ENCODE results near the gene THBS1.
A peak's percentile ranks its signal among the peaks of the same experiment; 100 is the strongest.

THBS1 gene

DNA sequence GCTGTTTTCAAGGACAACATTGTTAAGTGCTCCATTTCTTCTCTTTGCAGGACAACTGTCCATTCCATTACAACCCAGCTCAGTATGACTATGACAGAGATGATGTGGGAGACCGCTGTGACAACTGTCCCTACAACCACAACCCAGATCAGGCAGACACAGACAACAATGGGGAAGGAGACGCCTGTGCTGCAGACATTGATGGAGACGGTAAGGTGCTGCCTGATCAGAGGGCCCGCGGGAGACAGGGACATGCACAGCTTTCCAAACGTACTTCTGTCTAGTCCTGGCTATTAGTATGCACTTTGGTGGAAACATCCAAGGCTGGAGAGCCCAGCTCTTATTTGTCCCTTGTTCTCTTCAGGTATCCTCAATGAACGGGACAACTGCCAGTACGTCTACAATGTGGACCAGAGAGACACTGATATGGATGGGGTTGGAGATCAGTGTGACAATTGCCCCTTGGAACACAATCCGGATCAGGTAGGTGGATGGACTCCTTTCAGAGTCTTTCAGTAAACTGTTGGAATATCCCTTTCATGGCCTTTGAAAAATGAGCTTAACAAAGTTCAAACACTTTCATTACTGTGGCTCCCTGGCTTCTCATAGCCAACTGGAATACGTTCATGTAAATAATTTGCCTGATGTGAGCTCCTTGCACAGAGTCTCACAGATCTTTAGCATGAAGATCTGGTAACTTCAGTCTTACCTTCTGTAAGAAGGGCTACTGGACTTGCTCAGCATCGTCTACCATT lies 10.4 kb downstream of the THBS1 start:
- H3K36me3 ChIP-seq (ENCODE audit: insufficient read depth, low read length) = peaks cover 100% of the 10 kb centered on the region
- peak overlapping the region; percentile 82 for H3K4me2 ChIP-seq (ENCODE audit: low read length)
- no peaks in the 10 kb centered on the region for H3K9me3 ChIP-seq (replicated peaks; ENCODE audit: low read length)
- H3K27me3 ChIP-seq (ENCODE audit: control insufficient read depth, insufficient read depth, low read length) = no peaks in the 10 kb centered on the region
- peaks cover 32% of the 10 kb centered on the region for H3K4me1 ChIP-seq (ENCODE audit: control insufficient read depth, insufficient read depth, low read length)
- peak overlapping the region; percentile 50 for H3K4me3 ChIP-seq (ENCODE audit: low read length)
- H3K9ac ChIP-seq (ENCODE audit: low read depth, low read length) = peak overlapping the region; percentile 43

DNA sequence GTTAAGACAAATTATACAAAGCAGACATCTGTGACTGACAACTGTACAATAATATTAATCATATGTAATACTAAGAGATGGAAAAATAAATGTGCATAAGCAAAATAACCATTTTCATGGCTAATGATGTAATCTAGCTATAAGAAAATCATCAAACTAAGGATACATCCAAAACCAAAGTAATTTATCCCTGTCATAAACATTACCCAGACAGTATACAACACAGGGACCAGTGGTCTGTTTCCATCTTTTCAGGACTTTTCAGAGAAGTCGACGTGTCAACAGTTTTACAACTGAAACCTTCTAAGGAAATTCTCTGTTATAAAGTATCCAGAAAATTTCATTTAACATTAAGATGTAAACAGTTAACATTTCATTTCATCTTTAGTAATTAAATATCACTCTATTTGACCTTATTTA lies 11.0 kb downstream of the THBS1 start:
- Histone ChIP-seq H3K36me3 (ENCODE audit: insufficient read depth, low read length) (peaks cover 100% of the 10 kb centered on the region), H3K9me3 (replicated peaks; ENCODE audit: low read length) (no peaks in the 10 kb centered on the region), H3K4me2 (ENCODE audit: low read length) (peak overlapping the region; percentile 82), H3K27me3 (ENCODE audit: control insufficient read depth, insufficient read depth, low read length) (no peaks in the 10 kb centered on the region), H3K4me1 (ENCODE audit: control insufficient read depth, insufficient read depth, low read length) (peaks cover 32% of the 10 kb centered on the region), H3K4me3 (ENCODE audit: low read length) (peak overlapping the region; percentile 50), H3K9ac (ENCODE audit: low read depth, low read length) (peak overlapping the region; percentile 43)

DNA sequence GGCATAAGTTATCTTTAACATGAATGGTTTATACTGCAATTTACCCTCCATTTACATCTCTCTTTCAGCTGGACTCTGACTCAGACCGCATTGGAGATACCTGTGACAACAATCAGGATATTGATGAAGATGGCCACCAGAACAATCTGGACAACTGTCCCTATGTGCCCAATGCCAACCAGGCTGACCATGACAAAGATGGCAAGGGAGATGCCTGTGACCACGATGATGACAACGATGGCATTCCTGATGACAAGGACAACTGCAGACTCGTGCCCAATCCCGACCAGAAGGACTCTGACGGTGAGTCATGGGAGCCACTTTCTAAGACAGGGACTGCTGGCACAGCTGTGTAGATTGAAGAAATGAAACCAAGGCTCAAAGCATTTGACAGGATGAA lies 11.6 kb downstream of the THBS1 start:
- Histone ChIP-seq H3K4me2 (ENCODE audit: low read length) (peak overlapping the region; percentile 23), H3K9ac (ENCODE audit: low read depth, low read length) (no peak overlapping the region), H3K36me3 (ENCODE audit: insufficient read depth, low read length) (peaks cover 99% of the 10 kb centered on the region)

DNA sequence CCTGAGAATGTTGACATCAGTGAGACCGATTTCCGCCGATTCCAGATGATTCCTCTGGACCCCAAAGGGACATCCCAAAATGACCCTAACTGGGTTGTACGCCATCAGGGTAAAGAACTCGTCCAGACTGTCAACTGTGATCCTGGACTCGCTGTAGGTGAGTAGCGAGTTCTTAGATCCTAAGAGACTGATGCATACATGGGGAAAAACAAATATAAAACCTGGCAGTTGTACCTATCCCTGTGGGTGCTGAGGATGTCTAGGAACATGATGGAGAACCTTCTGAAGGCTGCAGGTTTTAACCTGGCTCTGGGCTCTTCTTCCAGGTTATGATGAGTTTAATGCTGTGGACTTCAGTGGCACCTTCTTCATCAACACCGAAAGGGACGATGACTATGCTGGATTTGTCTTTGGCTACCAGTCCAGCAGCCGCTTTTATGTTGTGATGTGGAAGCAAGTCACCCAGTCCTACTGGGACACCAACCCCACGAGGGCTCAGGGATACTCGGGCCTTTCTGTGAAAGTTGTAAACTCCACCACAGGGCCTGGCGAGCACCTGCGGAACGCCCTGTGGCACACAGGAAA lies 12.3 kb downstream of the THBS1 start:
- H3K4me1 ChIP-seq (ENCODE audit: control insufficient read depth, insufficient read depth, low read length) = peaks cover 27% of the 10 kb centered on the region
- no peak overlapping the region for H3K9ac ChIP-seq (ENCODE audit: low read depth, low read length)
- H3K36me3 ChIP-seq (ENCODE audit: insufficient read depth, low read length) = peaks cover 92% of the 10 kb centered on the region
- H3K4me2 ChIP-seq (ENCODE audit: low read length) = peak overlapping the region; percentile 23
- no peaks in the 10 kb centered on the region for H3K9me3 ChIP-seq (replicated peaks; ENCODE audit: low read length)
- H3K4me3 ChIP-seq (ENCODE audit: low read length) = peak overlapping the region; percentile 26
- H3K27me3 ChIP-seq (ENCODE audit: control insufficient read depth, insufficient read depth, low read length) = no peaks in the 10 kb centered on the region

More for the DNA sequence above, 11.6 kb downstream of the THBS1 start:
- no peaks in the 10 kb centered on the region for H3K9me3 ChIP-seq (replicated peaks; ENCODE audit: low read length)
- peak overlapping the region; percentile 26 for H3K4me3 ChIP-seq (ENCODE audit: low read length)
- H3K27me3 ChIP-seq (ENCODE audit: control insufficient read depth, insufficient read depth, low read length) = no peaks in the 10 kb centered on the region
- peaks cover 32% of the 10 kb centered on the region for H3K4me1 ChIP-seq (ENCODE audit: control insufficient read depth, insufficient read depth, low read length)

DNA sequence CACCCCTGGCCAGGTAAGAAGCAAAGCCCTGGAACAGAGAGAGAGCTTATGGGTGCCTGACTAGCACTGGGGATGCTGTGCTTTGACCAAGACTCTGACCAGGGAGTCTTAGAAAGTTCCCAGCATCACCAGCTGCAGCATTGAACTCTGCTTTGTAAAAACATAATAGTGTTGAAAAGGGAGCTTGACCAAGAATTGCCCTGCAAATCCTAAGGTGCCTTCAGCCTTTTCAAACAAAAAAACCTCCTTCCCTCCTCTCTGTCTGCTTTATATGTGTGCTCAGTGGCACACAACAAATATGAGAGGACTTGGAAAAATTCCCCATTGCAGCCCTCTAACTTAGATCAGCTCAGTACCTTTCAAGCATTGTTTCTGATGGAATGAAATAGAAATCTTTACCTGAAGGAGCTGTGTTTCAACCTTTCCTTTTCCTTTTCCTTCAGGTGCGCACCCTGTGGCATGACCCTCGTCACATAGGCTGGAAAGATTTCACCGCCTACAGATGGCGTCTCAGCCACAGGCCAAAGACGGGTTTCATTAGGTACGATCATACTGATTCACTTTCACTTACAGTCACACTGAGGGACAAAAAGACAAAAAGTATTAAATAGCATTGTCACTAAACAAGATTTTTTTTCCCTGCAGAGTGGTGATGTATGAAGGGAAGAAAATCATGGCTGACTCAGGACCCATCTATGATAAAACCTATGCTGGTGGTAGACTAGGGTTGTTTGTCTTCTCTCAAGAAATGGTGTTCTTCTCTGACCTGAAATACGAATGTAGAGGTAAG lies 13.0 kb downstream of the THBS1 start:
- peaks cover 86% of the 10 kb centered on the region for H3K36me3 ChIP-seq (ENCODE audit: insufficient read depth, low read length)

DNA sequence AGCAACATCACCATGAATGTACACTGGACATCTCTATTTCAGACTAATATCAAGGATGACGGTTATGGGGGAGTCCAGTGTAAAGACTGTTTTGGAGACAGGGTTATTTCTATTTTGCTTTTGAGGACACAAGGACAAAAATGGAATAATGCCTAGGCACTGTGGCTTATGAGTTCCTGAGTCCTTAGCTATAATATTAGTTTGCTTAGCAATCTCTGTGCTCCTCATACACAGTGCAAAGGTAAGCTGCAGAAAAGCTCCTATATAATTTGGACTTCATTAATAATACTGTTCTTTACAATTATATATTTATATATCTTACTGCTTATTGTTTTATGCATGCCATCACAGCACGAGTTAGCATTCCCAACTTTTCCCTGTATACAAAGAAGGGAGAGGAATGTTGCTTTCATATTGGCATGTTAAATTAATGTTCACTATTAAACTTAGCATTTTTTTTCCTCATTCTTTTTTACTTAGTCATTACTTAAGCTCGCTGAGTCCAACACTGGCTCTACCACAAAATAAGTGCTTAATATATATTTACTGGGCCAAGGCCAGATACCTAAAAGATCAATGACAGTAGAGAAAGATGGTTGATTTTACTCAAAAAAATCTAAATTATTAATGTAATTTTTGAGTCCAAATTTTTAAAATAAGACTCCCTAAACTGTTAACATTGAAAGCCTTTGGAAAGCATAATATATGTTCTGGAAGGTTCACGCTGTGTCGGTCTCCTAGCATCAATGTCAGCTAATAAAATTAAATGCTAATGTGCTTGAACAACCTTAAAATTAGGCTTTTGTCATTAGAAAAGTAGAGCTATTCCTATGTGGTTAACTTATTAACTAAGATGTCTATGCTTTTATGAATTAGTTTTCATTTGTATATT lies 13.8 kb downstream of the THBS1 start:
- Histone ChIP-seq H3K9me3 (replicated peaks; ENCODE audit: low read length) (no peaks in the 10 kb centered on the region), H3K4me2 (ENCODE audit: low read length) (peak overlapping the region; percentile 23), H3K4me3 (ENCODE audit: low read length) (peak overlapping the region; percentile 17), H3K4me1 (ENCODE audit: control insufficient read depth, insufficient read depth, low read length) (peaks cover 28% of the 10 kb centered on the region), H3K27me3 (ENCODE audit: control insufficient read depth, insufficient read depth, low read length) (no peaks in the 10 kb centered on the region), H3K9ac (ENCODE audit: low read depth, low read length) (peak overlapping the region; percentile 26), H3K36me3 (ENCODE audit: insufficient read depth, low read length) (peaks cover 77% of the 10 kb centered on the region)

More for the DNA sequence above, 13.0 kb downstream of the THBS1 start:
- Histone ChIP-seq H3K4me3 (ENCODE audit: low read length) (peak overlapping the region; percentile 26), H3K4me2 (ENCODE audit: low read length) (peak overlapping the region; percentile 23), H3K9ac (ENCODE audit: low read depth, low read length) (no peak overlapping the region), H3K9me3 (replicated peaks; ENCODE audit: low read length) (no peaks in the 10 kb centered on the region), H3K4me1 (ENCODE audit: control insufficient read depth, insufficient read depth, low read length) (peaks cover 26% of the 10 kb centered on the region), H3K27me3 (ENCODE audit: control insufficient read depth, insufficient read depth, low read length) (no peaks in the 10 kb centered on the region)

DNA sequence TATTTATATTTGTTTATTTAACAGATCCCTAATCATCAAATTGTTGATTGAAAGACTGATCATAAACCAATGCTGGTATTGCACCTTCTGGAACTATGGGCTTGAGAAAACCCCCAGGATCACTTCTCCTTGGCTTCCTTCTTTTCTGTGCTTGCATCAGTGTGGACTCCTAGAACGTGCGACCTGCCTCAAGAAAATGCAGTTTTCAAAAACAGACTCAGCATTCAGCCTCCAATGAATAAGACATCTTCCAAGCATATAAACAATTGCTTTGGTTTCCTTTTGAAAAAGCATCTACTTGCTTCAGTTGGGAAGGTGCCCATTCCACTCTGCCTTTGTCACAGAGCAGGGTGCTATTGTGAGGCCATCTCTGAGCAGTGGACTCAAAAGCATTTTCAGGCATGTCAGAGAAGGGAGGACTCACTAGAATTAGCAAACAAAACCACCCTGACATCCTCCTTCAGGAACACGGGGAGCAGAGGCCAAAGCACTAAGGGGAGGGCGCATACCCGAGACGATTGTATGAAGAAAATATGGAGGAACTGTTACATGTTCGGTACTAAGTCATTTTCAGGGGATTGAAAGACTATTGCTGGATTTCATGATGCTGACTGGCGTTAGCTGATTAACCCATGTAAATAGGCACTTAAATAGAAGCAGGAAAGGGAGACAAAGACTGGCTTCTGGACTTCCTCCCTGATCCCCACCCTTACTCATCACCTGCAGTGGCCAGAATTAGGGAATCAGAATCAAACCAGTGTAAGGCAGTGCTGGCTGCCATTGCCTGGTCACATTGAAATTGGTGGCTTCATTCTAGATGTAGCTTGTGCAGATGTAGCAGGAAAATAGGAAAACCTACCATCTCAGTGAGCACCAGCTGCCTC lies 14.7 kb downstream of the THBS1 start:
- H3K27me3 ChIP-seq (ENCODE audit: control insufficient read depth, insufficient read depth, low read length) = no peaks in the 10 kb centered on the region
- peak overlapping the region; percentile 23 for H3K4me2 ChIP-seq (ENCODE audit: low read length)
- peak overlapping the region; percentile 26 for H3K9ac ChIP-seq (ENCODE audit: low read depth, low read length)
- H3K4me1 ChIP-seq (ENCODE audit: control insufficient read depth, insufficient read depth, low read length) = peaks cover 33% of the 10 kb centered on the region
- peaks cover 68% of the 10 kb centered on the region for H3K36me3 ChIP-seq (ENCODE audit: insufficient read depth, low read length)
- peak overlapping the region; percentile 41 for H3K4me3 ChIP-seq (ENCODE audit: low read length)
- H3K9me3 ChIP-seq (replicated peaks; ENCODE audit: low read length) = no peaks in the 10 kb centered on the region

DNA sequence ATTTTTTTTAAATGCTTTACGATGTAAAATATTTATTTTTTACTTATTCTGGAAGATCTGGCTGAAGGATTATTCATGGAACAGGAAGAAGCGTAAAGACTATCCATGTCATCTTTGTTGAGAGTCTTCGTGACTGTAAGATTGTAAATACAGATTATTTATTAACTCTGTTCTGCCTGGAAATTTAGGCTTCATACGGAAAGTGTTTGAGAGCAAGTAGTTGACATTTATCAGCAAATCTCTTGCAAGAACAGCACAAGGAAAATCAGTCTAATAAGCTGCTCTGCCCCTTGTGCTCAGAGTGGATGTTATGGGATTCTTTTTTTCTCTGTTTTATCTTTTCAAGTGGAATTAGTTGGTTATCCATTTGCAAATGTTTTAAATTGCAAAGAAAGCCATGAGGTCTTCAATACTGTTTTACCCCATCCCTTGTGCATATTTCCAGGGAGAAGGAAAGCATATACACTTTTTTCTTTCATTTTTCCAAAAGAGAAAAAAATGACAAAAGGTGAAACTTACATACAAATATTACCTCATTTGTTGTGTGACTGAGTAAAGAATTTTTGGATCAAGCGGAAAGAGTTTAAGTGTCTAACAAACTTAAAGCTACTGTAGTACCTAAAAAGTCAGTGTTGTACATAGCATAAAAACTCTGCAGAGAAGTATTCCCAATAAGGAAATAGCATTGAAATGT lies 15.6 kb downstream of the THBS1 start:
- H3K9ac ChIP-seq (ENCODE audit: low read depth, low read length) = no peak overlapping the region
- H3K4me2 ChIP-seq (ENCODE audit: low read length) = peak overlapping the region; percentile 23
- peaks cover 27% of the 10 kb centered on the region for H3K4me1 ChIP-seq (ENCODE audit: control insufficient read depth, insufficient read depth, low read length)
- peaks cover 59% of the 10 kb centered on the region for H3K36me3 ChIP-seq (ENCODE audit: insufficient read depth, low read length)
- H3K4me3 ChIP-seq (ENCODE audit: low read length) = no peak overlapping the region
- no peaks in the 10 kb centered on the region for H3K27me3 ChIP-seq (ENCODE audit: control insufficient read depth, insufficient read depth, low read length)
- H3K9me3 ChIP-seq (replicated peaks; ENCODE audit: low read length) = no peaks in the 10 kb centered on the region

DNA sequence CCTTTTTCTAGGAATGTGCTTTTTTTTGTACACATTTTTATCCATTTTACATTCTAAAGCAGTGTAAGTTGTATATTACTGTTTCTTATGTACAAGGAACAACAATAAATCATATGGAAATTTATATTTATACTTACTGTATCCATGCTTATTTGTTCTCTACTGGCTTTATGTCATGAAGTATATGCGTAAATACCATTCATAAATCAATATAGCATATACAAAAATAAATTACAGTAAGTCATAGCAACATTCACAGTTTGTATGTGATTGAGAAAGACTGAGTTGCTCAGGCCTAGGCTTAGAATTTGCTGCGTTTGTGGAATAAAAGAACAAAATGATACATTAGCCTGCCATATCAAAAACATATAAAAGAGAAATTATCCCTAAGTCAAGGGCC lies 16.5 kb downstream of the THBS1 start:
- Histone ChIP-seq H3K4me2 (ENCODE audit: low read length) (no peak overlapping the region), H3K27me3 (ENCODE audit: control insufficient read depth, insufficient read depth, low read length) (no peaks in the 10 kb centered on the region), H3K9ac (ENCODE audit: low read depth, low read length) (no peak overlapping the region), H3K4me3 (ENCODE audit: low read length) (no peak overlapping the region), H3K36me3 (ENCODE audit: insufficient read depth, low read length) (peaks cover 51% of the 10 kb centered on the region), H3K9me3 (replicated peaks; ENCODE audit: low read length) (no peaks in the 10 kb centered on the region), H3K4me1 (ENCODE audit: control insufficient read depth, insufficient read depth, low read length) (peaks cover 27% of the 10 kb centered on the region)

GRCh38 chr15:39597751-39598185 lies 16.9 kb downstream of the THBS1 start:
- no peak overlapping the region for H3K9ac ChIP-seq (ENCODE audit: low read depth, low read length)
- peaks cover 46% of the 10 kb centered on the region for H3K36me3 ChIP-seq (ENCODE audit: insufficient read depth, low read length)
- H3K27me3 ChIP-seq (ENCODE audit: control insufficient read depth, insufficient read depth, low read length) = no peaks in the 10 kb centered on the region
- no peak overlapping the region for H3K4me2 ChIP-seq (ENCODE audit: low read length)
- H3K4me1 ChIP-seq (ENCODE audit: control insufficient read depth, insufficient read depth, low read length) = peaks cover 27% of the 10 kb centered on the region
- no peaks in the 10 kb centered on the region for H3K9me3 ChIP-seq (replicated peaks; ENCODE audit: low read length)
- H3K4me3 ChIP-seq (ENCODE audit: low read length) = no peak overlapping the region

Data from skeletal muscle satellite cell (primary cell).